Large intestine (tissue), 3 donors: ENCODE data around the gene CYBC1. TPM values are rescaled to one million over a fixed set of nuclear protein-coding genes. Genes with fewer than 3 reads are reported as not detected.

Experiments
- DNase-seq, 2 donors: peaks; one replicate each; pipeline versions ENCODE4 v3.0.0 to v3.0.0-alpha.2; 2013
- H3K27ac ChIP-seq: one replicate; pipeline ENCODE4 v1.5.1; 2013; ENCODE audit warnings: low read length
- H3K27me3 ChIP-seq: 2 replicates; pipeline ENCODE4 v1.6.1; 2013; ENCODE audit warnings: low read length; ENCODE audit not compliant: control insufficient read depth, insufficient read depth
- H3K36me3 ChIP-seq: 2 replicates; pipeline ENCODE4 v1.6.1; 2013; ENCODE audit warnings: low read length; ENCODE audit not compliant: control insufficient read depth, insufficient read depth
- H3K4me1 ChIP-seq: one replicate; pipeline ENCODE4 v1.6.1; 2013; ENCODE audit warnings: low read length; ENCODE audit not compliant: control insufficient read depth, insufficient read depth
- H3K4me3 ChIP-seq: one replicate; pipeline ENCODE4 v1.5.1; 2013; ENCODE audit warnings: low read length
- H3K9me3 ChIP-seq: one replicate; pipeline ENCODE4 v1.6.1; 2013; ENCODE audit warnings: mild to moderate bottlenecking, low read depth, low read length, moderate library complexity; ENCODE audit not compliant: control insufficient read depth
- WGBS: methylation state at CpG from one replicate; pipeline ENCODE4 v1.1.5; 2013; ENCODE audit warnings: low lambda C conversion rate; ENCODE audit not compliant: insufficient coverage; 5-methylcytosine and 5-hydroxymethylcytosine counted together
- polyA plus RNA-seq: library from polyadenylated mRNA; unstranded; fragments of 120-200 nt; gene quantifications from one replicate; pipeline ENCODE4 v1.2.1, GENCODE V29; 2013

The CYBC1 gene
- polyA plus RNA-seq, 1 donor = 60.4 TPM

DNA sequence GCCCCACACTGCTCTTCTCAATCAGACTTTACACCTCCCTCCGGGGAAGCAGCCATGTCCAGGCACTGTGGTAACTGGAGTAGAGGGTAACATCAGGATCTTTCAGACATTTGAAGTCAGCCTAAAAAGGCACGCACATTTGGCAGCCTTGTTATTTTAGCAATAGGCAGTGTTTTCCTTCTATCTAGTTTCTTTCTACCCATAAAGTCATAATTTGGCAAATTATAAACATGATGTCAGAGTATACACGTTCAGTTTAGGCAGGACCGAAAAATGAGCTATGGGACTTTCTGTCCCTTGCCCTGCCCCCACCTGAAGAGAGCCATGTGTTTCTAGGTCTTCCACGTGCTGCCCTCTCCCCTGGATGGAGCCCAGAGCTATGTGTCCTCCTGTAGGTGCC lies 29.1 kb upstream of the CYBC1 start:
- Histone ChIP-seq H3K4me1 (no peaks in the 10 kb centered on the region), H3K27ac (no peak overlapping the region), H3K27me3 (no peaks in the 10 kb centered on the region), H3K36me3 (peaks cover 75% of the 10 kb centered on the region), H3K4me3 (no peak overlapping the region), H3K9me3 (no peaks in the 10 kb centered on the region)
- no CpG with 5 or more reads among the region's 5 CpGs for WGBS
- DNase-seq = no peak

DNA sequence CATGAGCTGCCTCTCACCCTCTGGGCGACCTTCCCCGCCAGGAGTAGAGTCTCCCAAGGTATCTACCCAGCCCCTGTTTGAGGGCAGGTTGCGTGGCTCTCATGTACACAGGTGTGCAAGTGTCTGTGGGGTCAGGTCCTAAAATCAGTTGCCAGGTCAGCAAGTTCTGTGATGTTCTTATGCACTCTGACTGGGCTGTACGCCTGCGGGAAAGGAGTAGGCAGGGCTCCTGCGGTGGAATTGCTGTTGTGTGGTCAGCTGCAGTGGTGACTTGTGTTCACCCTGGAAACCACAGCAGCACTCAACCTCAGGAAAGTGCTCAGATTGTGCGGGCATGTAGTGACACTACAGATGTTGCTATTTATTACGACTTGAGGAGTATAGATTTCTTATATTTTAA lies 27.4 kb upstream of the CYBC1 start:
- WGBS = no CpG with 5 or more reads among the region's 8 CpGs
- Histone ChIP-seq H3K4me3 (no peak overlapping the region), H3K27ac (no peak overlapping the region), H3K27me3 (no peaks in the 10 kb centered on the region), H3K36me3 (peaks cover 68% of the 10 kb centered on the region), H3K9me3 (no peaks in the 10 kb centered on the region), H3K4me1 (no peaks in the 10 kb centered on the region)
- no peak for DNase-seq

DNA sequence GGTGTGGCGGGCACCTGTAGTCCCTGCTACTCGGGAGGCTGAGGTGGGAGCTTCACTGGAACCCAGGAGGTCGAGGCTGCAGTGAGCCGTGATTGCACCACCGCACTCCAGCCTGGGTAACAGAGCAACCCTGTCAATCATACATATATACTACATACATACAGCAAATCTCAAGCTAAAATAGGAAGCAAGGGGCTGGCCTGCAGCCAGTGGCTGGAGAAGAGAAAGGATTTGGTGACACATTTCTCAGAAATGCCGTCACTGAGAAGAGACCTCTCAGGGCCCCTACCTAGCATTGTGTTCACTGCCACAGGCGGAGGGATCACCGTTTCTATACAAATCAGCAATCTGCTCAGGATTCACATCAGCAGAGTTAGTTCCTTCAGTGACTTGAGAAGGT lies 24.9 kb upstream of the CYBC1 start:
- Histone ChIP-seq H3K27me3 (no peaks in the 10 kb centered on the region), H3K4me3 (no peak overlapping the region), H3K27ac (no peak overlapping the region), H3K36me3 (peaks cover 60% of the 10 kb centered on the region), H3K9me3 (no peaks in the 10 kb centered on the region), H3K4me1 (no peaks in the 10 kb centered on the region)
- WGBS = no CpG with 5 or more reads among the region's 8 CpGs
- DNase-seq = no peak

DNA sequence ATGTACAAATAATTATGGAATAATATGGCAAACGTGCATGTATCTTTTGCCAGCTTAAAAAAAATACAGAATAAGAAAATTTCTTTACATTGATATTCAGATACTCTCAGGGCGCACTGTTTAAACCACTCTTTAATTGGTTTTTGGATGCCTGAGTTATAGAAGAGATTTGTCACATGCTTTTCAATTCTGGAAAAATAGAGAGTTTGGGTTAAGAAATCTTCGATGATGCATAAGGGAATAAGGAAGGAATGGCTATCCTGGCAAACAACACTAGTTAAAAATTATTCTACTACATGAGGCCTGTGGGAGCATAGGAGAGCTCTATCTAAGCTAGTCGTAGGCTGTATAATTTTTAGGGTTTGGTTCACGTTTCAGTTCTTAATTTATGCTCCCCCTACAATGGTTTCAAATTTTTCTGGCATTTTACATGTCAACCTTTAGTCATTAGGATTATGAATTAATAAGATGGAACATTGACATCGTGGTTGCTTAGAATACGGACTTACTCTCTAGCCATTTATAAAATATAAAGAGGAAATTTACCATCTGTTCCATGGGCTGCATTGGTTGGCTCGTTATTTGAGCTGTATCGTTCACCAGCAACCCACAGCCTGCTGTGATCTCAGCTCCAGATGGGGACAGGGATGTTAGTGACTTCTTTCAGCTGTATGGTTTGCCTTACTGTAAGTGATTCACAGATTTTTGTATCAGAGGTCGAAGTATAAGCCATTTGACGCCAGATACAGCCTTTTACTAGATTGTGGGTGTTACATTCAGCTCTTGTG lies 23.9 kb upstream of the CYBC1 start:
- no peak overlapping the region for H3K4me3 ChIP-seq
- no peaks in the 10 kb centered on the region for H3K27me3 ChIP-seq
- H3K9me3 ChIP-seq = no peaks in the 10 kb centered on the region
- H3K36me3 ChIP-seq = peaks cover 55% of the 10 kb centered on the region
- 87% methylated on average over 3 of the region's 11 CpGs for WGBS
- no peak overlapping the region for H3K27ac ChIP-seq
- H3K4me1 ChIP-seq = no peaks in the 10 kb centered on the region
- DNase-seq = no peak

DNA sequence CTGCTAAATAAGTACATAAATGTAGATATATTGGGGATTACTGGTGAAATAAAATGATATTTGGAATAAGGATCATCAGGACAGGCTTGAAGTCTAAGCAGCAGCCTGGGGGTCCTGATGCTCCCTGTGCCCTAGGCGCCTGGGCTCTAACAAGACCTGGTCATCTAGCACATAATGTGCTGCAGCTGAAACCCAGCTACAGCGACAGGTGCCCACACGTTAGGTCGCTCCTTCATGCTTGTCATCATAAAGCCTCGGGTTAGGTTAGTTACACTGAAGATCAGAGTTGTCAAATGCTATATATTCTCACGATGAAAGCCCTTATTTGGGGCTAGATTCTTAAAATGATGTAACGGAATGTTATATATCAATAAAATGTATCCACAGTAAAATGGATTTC lies 19.5 kb upstream of the CYBC1 start:
- DNase-seq = no peak
- no peak overlapping the region for H3K4me3 ChIP-seq
- H3K27ac ChIP-seq = no peak overlapping the region
- WGBS = 97% methylated on average over 6 of the region's 7 CpGs
- peaks cover 59% of the 10 kb centered on the region for H3K36me3 ChIP-seq
- no peaks in the 10 kb centered on the region for H3K27me3 ChIP-seq
- H3K4me1 ChIP-seq = no peaks in the 10 kb centered on the region
- H3K9me3 ChIP-seq = no peaks in the 10 kb centered on the region

DNA sequence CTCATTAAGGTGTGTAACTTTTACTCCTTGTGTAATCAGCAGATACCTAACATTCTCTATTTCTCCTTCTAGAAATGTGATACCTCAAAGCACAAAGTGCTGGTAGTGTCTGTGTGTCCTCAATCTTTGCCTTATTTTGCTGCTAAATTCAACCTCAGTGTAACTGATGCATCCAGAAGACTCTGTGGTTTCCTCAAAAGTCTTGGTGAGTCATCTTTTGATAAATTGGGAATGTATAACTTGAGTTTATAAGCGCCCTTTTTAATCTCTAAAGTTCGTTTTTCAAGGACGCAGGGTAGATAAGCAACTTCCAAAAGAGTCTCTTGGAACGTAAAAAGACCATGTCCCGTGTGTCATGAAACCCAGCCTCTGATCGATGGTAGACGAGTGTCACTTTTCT lies 18.1 kb upstream of the CYBC1 start:
- Histone ChIP-seq H3K27me3 (no peaks in the 10 kb centered on the region), H3K36me3 (peaks cover 60% of the 10 kb centered on the region), H3K4me1 (no peaks in the 10 kb centered on the region), H3K4me3 (no peak overlapping the region), H3K27ac (no peak overlapping the region), H3K9me3 (no peaks in the 10 kb centered on the region)
- DNase-seq = no peak
- WGBS = no CpG with 5 or more reads among the region's 7 CpGs

DNA sequence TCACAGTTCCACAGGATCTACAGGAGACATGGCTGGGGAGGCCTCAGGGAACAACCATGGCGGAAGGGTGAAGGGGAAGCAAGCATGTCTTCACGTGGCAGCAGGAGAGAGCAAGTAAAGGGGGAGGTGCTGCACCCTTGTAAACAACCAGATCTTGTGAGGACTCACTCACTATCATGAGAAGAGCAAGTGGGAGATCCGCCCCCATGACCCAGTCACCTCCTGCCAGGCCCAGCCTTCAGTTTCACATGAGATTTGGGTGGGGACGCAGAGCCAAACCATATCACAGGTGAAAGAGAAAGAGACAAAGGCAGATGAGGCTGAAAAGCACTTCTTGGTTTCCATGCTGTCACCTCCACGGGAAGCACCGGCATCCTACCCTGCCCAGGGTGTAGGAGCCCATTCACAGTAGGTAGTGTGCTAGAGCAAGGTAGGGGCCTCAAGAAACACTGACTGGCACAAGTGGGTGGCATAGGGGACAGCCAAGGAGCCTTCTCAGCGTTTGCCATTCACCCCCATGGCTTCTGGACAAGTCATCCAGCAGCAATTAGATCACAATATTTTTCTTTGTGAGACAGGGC lies 14.6 kb upstream of the CYBC1 start:
- Histone ChIP-seq H3K4me3 (no peak overlapping the region), H3K27ac (no peak overlapping the region), H3K4me1 (peaks cover 8% of the 10 kb centered on the region), H3K27me3 (no peaks in the 10 kb centered on the region), H3K36me3 (peaks cover 79% of the 10 kb centered on the region), H3K9me3 (no peaks in the 10 kb centered on the region)
- no CpG with 5 or more reads among the region's 7 CpGs for WGBS
- no peak for DNase-seq

DNA sequence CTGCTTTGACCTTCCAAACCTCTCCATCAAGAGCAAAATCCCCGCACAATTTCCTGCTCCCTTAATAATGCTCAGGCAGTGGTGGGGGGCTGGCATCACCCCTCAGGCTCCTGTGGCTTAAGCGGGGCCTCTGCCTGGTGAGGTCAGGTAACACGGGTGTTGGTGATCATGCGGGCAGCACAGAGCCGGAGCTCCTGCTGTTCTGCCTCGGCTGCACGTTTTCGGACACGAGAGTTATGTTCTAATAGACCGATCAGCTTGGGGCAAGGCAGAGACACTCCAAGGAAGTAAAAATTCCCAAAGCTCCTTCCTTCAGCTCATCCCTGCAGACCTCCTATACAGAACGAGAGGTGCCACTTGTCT lies 14.0 kb upstream of the CYBC1 start:
- Histone ChIP-seq H3K27ac (no peak overlapping the region), H3K9me3 (no peaks in the 10 kb centered on the region), H3K4me3 (no peak overlapping the region), H3K4me1 (peaks cover 8% of the 10 kb centered on the region), H3K27me3 (no peaks in the 10 kb centered on the region), H3K36me3 (peaks cover 77% of the 10 kb centered on the region)
- no CpG with 5 or more reads among the region's 11 CpGs for WGBS
- DNase-seq = no peak

DNA sequence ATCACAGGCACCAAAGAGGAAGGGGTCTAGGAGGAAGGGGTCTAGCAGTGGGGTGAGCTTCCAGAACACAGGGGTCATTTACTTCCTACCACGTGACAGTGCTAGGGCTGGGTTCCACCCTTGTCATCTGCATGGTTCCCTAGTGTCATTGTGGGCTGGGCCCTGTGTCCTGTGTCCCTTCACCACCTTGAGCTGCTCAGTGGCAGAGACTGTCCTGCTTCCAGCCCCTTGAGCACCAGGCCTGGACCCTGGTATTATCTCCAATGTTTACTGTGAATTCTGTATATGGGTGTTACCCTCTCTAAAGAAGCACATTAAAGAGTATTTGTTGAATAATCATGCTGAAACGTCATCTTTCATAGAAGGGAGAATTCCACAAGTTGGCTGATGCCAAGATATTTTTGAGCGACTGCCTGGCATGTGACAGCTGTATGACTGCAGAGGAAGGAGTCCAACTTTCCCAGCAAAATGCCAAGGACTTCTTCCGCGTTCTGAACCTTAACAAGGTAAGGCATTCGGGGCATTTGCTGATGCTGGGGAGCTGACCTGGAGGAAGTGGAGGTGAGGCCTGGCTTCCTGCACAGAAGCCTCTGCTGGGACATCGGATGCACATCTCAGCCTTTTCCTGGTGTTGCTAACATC lies 13.5 kb upstream of the CYBC1 start:
- WGBS = no CpG with 5 or more reads among the region's 7 CpGs
- no peak overlapping the region for H3K4me3 ChIP-seq
- H3K4me1 ChIP-seq = peaks cover 8% of the 10 kb centered on the region
- DNase-seq = no peak
- H3K27me3 ChIP-seq = no peaks in the 10 kb centered on the region
- H3K9me3 ChIP-seq = no peaks in the 10 kb centered on the region
- H3K27ac ChIP-seq = no peak overlapping the region
- H3K36me3 ChIP-seq = peaks cover 73% of the 10 kb centered on the region

DNA sequence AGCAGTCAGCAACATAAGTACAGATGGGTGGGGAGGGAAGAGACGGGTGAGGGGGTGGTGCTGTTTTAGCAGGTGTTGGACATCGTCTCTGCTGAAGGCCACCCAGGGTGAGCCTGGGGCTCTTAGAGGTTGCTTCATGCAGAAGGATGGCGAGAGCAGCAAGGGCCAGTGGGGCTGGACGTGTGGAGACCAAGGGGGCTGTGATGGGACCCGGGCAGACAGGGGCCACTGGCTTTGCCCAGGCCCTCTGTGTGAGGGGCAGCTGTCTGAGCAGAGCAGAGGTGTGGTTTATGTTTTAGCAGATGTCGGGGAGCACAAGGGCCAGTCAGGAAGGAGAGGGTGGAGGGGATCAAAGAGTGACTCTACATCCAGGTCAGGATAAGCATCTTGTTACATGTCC lies 12.8 kb upstream of the CYBC1 start:
- no peak overlapping the region for H3K4me3 ChIP-seq
- no CpG with 5 or more reads among the region's 6 CpGs for WGBS
- H3K4me1 ChIP-seq = peaks cover 8% of the 10 kb centered on the region
- H3K36me3 ChIP-seq = peaks cover 67% of the 10 kb centered on the region
- H3K27me3 ChIP-seq = no peaks in the 10 kb centered on the region
- no peaks in the 10 kb centered on the region for H3K9me3 ChIP-seq
- no peak overlapping the region for H3K27ac ChIP-seq
- no peak for DNase-seq
